Liver (tissue), 9 donors: ENCODE results near the gene MFSD1. TPM values are rescaled to one million over a fixed set of nuclear protein-coding genes. Genes with fewer than 3 reads are reported as not detected.

ENCODE experiments used
- DNase-seq: peaks from one replicate; pipeline ENCODE4 v3.0.0-alpha.2; 2017; ENCODE audit warnings: low spot score
- H3K27ac ChIP-seq, 2 donors: one replicate each; pipeline ENCODE4 v1.7.0; 2013; ENCODE audit warnings: inconsistent platforms in 2 of 2, low read length in 2 of 2, control low read depth in 1 of 2, low read depth in 1 of 2, mild to moderate bottlenecking in 1 of 2
- H3K27me3 ChIP-seq, 4 donors: one replicate each; pipeline versions ENCODE4 v1.6.1 to v1.7.0; 2013; ENCODE audit warnings: low read length in 3 of 4, inconsistent platforms in 1 of 4, mild to moderate bottlenecking in 1 of 4, moderate library complexity in 1 of 4; ENCODE audit not compliant: control insufficient read depth in 4 of 4, insufficient read depth in 4 of 4
- H3K36me3 ChIP-seq, 4 donors: one replicate each; pipeline versions ENCODE4 v1.6.1 to v1.7.0; 2013; ENCODE audit warnings: low read length in 3 of 4, mild to moderate bottlenecking in 3 of 4, low read depth in 1 of 4, moderate library complexity in 1 of 4; ENCODE audit not compliant: control insufficient read depth in 4 of 4, insufficient read depth in 3 of 4
- H3K4me1 ChIP-seq, 4 donors: one replicate each; pipeline versions ENCODE4 v1.6.1 to v1.7.0; 2013; ENCODE audit warnings: low read length in 3 of 4, mild to moderate bottlenecking in 3 of 4, moderate library complexity in 1 of 4; ENCODE audit not compliant: control insufficient read depth in 4 of 4, insufficient read depth in 4 of 4
- H3K4me3 ChIP-seq, 3 donors: one replicate each; pipeline versions ENCODE4 v1.6.1 to v1.7.0; 2013; ENCODE audit warnings: low read length in 3 of 3, control low read depth in 1 of 3, low read depth in 1 of 3, mild to moderate bottlenecking in 1 of 3
- H3K9ac ChIP-seq, 2 donors: one replicate each; pipeline ENCODE4 v1.7.0; 2013; ENCODE audit warnings: low read length in 2 of 2, mild to moderate bottlenecking in 2 of 2, moderate library complexity in 2 of 2, control low read depth in 1 of 2, low read depth in 1 of 2
- H3K9me3 ChIP-seq, 4 donors: one replicate each; pipeline versions ENCODE4 v1.6.1 to v1.7.0; 2013; ENCODE audit warnings: low read length in 3 of 4; ENCODE audit not compliant: control insufficient read depth in 4 of 4
- ATF3 ChIP-seq: IDR thresholded peaks from 2 replicates; pipeline ENCODE4 v1.6.1; 2016; ENCODE audit warnings: antibody characterized with exemption
- CTCF ChIP-seq: fragments of 150-350 bp; IDR thresholded peaks from 2 replicates; pipeline ENCODE4 v1.5.1; 2017; ENCODE audit warnings: improper control_type of control experiment, low read depth, low read length; ENCODE audit not compliant: missing input control
- EGR1 ChIP-seq, 2 donors: IDR thresholded peaks; 2 replicates each; pipeline ENCODE4 v1.6.1; 2016 to 2018; ENCODE audit warnings: antibody characterized with exemption in 2 of 2, low read depth in 2 of 2
- FOXA2 ChIP-seq: IDR thresholded peaks from 2 replicates; pipeline ENCODE4 v1.6.1; 2016; ENCODE audit warnings: antibody characterized with exemption
- HNF4A ChIP-seq, 2 donors: conservative IDR thresholded peaks; 2 replicates each; pipeline ENCODE4 v1.6.1; 2016; ENCODE audit warnings: antibody characterized with exemption in 2 of 2, mild to moderate bottlenecking in 2 of 2
- JUND ChIP-seq, 2 donors: IDR thresholded peaks; 2 replicates each; pipeline ENCODE4 v1.6.1; 2016; ENCODE audit warnings: antibody characterized with exemption in 2 of 2
- MAX ChIP-seq: IDR thresholded peaks from 2 replicates; pipeline ENCODE4 v1.6.1; 2016; ENCODE audit warnings: antibody characterized with exemption
- REST ChIP-seq: IDR thresholded peaks from 2 replicates; pipeline ENCODE4 v1.6.1; 2016; ENCODE audit warnings: antibody characterized with exemption, mild to moderate bottlenecking
- RXRA ChIP-seq, 2 donors: IDR thresholded peaks; 2 replicates each; pipeline ENCODE4 v1.6.1; 2017 to 2018; ENCODE audit warnings: antibody characterized with exemption in 2 of 2, mild to moderate bottlenecking in 1 of 2
- SP1 ChIP-seq: IDR thresholded peaks from 2 replicates; pipeline ENCODE4 v1.6.1; 2018; ENCODE audit warnings: antibody characterized with exemption, mild to moderate bottlenecking
- TAF1 ChIP-seq: conservative IDR thresholded peaks from 2 replicates; pipeline ENCODE4 v1.6.1; 2016; ENCODE audit warnings: antibody characterized with exemption, mild to moderate bottlenecking
- YY1 ChIP-seq: IDR thresholded peaks from 2 replicates; pipeline ENCODE4 v1.6.1; 2016; ENCODE audit warnings: antibody characterized with exemption, mild to moderate bottlenecking
- ZBTB33 ChIP-seq: IDR thresholded peaks from 2 replicates; pipeline ENCODE4 v1.6.1; 2016; ENCODE audit warnings: antibody characterized with exemption
- WGBS: extraction: QIAGEN DNeasy Blood & Tissue Kit; methylation state at CpG from one replicate; pipeline ENCODE4 v1.1.7; 2013; 5-methylcytosine and 5-hydroxymethylcytosine counted together
- polyA plus RNA-seq, 2 donors: library from polyadenylated mRNA; stranded (reverse) in 1 of 2; unstranded in 1 of 2; fragments of 200-250 nt in 1 of 2; fragments of >200 nt in 1 of 2; fragmentation: Nextera tagmentation in 1 of 2; extraction: Ambion mirVana in 1 of 2; gene quantifications; one replicate each; pipeline versions ENCODE4 v1.2.1 to v1.2.3, GENCODE V29; 2013 to 2015
- total RNA-seq, 2 donors: library from RNA; depleted of rRNA; stranded (reverse); fragments of >200 nt; gene quantifications; one replicate each; pipeline ENCODE4 v1.2.3, GENCODE V29; 2014
- donor health status: healthy.
- donor health status: healthy.
- donor health status: healthy.
- donor health status: healthy.
- donor health status: healthy.

The MFSD1 gene
- total and polyA plus RNA-seq, 4 donors: 30.4 to 84.7 (median 60.3) TPM

- no peak for TF ChIP-seq CTCF
- no peak for TF ChIP-seq ZBTB33
Measured at GRCh38 chr3:158783051-158783450, 18.8 kb upstream of the MFSD1 start (continued).

GRCh38 chr3:158785972-158786371, 15.9 kb upstream of the MFSD1 start:
- Histone ChIP-seq H3K9me3 (no peaks in the 10 kb centered on the region), H3K27ac (no peak overlapping the region), H3K4me1 (peaks cover 0 to 3% (median 1%) of the 10 kb centered on the region in 4 donors), H3K27me3 (no peaks in the 10 kb centered on the region), H3K9ac (no peak overlapping the region), H3K4me3 (no peak overlapping the region), H3K36me3 (no peaks in the 10 kb centered on the region)
- TF ChIP-seq TAF1 (no peak), EGR1 (IDR thresholded peaks at IDR 0.05; ENCODE audit: low read depth in 2 of 2) (no peak), YY1 (no peak), FOXA2 (no peak), CTCF (no peak), REST (no peak), JUND (IDR thresholded peaks at IDR 0.05) (no peak), HNF4A (conservative IDR thresholded peaks at IDR 0.05) (no peak), ATF3 (no peak), MAX (no peak), RXRA (IDR thresholded peaks at IDR 0.05) (no peak), SP1 (no peak)
- 87% methylated on average over 3 of the region's 3 CpGs for WGBS
- DNase-seq: no peak
